ENCODE measurements around the gene NUP98. TPM values are rescaled to one million over a fixed set of nuclear protein-coding genes. Genes with fewer than 3 reads are reported as not detected.

Gene NUP98
- polyA plus RNA-seq, 2 of the 4 experiments (the other 2 are of a cell fraction): 54.2 to 121 TPM

- 93% methylated on average over 6 of the region's 6 CpGs for WGBS (ENCODE audit: missing lambda C conversion rate)
- Histone ChIP-seq H3K9me3 (no peaks in the 10 kb centered on the region), H3K4me3 (no peak overlapping the region), H3K4me1 (no peaks in the 10 kb centered on the region), H3K27ac (no peak overlapping the region), H3K4me2 (no peak overlapping the region)
- no peak for FAIRE-seq
- DNase-seq (ENCODE audit: low read depth in 1 of 2, low spot score in 1 of 2): no peak
- TF ChIP-seq TFCP2L1 (CRISPR knock-in tag; IDR thresholded peaks at IDR 0.05): no peak
- TF ChIP-seq, protein P1, sequence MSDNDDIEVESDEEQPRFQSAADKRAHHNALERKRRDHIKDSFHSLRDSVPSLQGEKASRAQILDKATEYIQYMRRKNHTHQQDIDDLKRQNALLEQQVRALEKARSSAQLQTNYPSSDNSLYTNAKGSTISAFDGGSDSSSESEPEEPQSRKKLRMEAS (IDR thresholded peaks at IDR 0.05): no peak
- TF ChIP-seq FOSL2 (IDR thresholded peaks at IDR 0.05): no peak
- no peak for TF ChIP-seq FOSL2 (CRISPR knock-in tag; IDR thresholded peaks at IDR 0.05)
- TF ChIP-seq BCL3 (IDR thresholded peaks at IDR 0.05): no peak
- TF ChIP-seq CHD4 (IDR thresholded peaks at IDR 0.05; ENCODE audit: borderline replicate concordance): no peak
- TF ChIP-seq CBX2 (IDR thresholded peaks at IDR 0.05; ENCODE audit: borderline replicate concordance, low read depth): no peak
- no peak for TF ChIP-seq ESRRA (IDR thresholded peaks at IDR 0.05; ENCODE audit: borderline replicate concordance, low read length)
- no peak for TF ChIP-seq RARB (CRISPR knock-in tag; IDR thresholded peaks at IDR 0.05)
- no peak for TF ChIP-seq SREBF2 (IDR thresholded peaks at IDR 0.05)
- TF ChIP-seq, protein P2, sequence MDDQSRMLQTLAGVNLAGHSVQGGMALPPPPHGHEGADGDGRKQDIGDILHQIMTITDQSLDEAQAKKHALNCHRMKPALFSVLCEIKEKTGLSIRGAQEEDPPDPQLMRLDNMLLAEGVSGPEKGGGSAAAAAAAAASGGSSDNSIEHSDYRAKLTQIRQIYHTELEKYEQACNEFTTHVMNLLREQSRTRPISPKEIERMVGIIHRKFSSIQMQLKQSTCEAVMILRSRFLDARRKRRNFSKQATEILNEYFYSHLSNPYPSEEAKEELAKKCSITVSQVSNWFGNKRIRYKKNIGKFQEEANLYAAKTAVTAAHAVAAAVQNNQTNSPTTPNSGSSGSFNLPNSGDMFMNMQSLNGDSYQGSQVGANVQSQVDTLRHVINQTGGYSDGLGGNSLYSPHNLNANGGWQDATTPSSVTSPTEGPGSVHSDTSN (IDR thresholded peaks at IDR 0.05): no peak
- TF ChIP-seq, protein P3, sequence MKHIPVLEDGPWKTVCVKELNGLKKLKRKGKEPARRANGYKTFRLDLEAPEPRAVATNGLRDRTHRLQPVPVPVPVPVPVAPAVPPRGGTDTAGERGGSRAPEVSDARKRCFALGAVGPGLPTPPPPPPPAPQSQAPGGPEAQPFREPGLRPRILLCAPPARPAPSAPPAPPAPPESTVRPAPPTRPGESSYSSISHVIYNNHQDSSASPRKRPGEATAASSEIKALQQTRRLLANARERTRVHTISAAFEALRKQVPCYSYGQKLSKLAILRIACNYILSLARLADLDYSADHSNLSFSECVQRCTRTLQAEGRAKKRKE (CRISPR knock-in tag; IDR thresholded peaks at IDR 0.05; ENCODE audit: low read depth): no peak
- TF ChIP-seq KDM1A (IDR thresholded peaks at IDR 0.05; ENCODE audit: low read depth): no peak
- no peak for TF ChIP-seq JUNB (IDR thresholded peaks at IDR 0.05)
- TF ChIP-seq ZNF302 (CRISPR knock-in tag; IDR thresholded peaks at IDR 0.05): no peak
- TF ChIP-seq FOSB (CRISPR knock-in tag; IDR thresholded peaks at IDR 0.05): no peak
- no peak for TF ChIP-seq TP53 (CRISPR knock-in tag; IDR thresholded peaks at IDR 0.05)
- no peak for ATAC-seq
- POLR2A ChIA-PET: no interaction called here
- CTCF ChIA-PET: interaction anchor here (0.6 kb wide), 1 partner anchor 133 kb away, joined by 4 read pairs; no protein-coding TSS in a partner anchor
Observed at GRCh38 chr11:3755151-3755550, 42.2 kb downstream of the NUP98 start.

DNA sequence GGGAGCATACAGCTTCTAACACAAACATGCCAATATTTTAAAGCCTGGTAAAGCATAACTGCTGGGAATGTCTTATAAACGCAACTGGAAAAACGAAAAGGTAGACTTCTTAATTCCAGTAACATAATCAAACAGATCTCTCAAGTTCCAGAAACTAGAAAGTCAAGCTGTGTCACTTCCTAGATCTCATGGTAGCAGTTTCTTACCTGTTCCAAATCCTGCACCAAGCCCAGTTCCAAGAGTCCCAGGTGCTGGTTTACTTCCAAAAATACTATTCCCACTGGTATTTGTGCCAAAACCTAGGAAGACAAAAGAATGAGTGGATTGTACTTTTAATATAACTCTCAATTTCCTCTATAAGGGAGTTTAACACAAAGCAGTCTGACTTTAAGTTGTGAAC is 44.2 kb downstream of the NUP98 start:
- TF ChIP-seq FOSB (CRISPR knock-in tag; IDR thresholded peaks at IDR 0.05) (no peak), MAZ (IDR thresholded peaks at IDR 0.05; ENCODE audit: borderline replicate concordance, low read depth, low read length) (no peak), EHMT2 (IDR thresholded peaks at IDR 0.05; ENCODE audit: low read depth) (no peak), SMC3 (IDR thresholded peaks at IDR 0.05) (no peak), TP53 (CRISPR knock-in tag; IDR thresholded peaks at IDR 0.05) (no peak), TFCP2L1 (CRISPR knock-in tag; IDR thresholded peaks at IDR 0.05) (no peak), HOXB5 (CRISPR knock-in tag; IDR thresholded peaks at IDR 0.05) (no peak)
- TF ChIP-seq, protein P1 (IDR thresholded peaks at IDR 0.05): no peak
- FAIRE-seq (no peak), ATAC-seq (no peak), DNase-seq (ENCODE audit: low read depth in 1 of 2, low spot score in 1 of 2) (no peak)
- H3K4me3 ChIP-seq: no peak overlapping the region
- CTCF ChIA-PET: interaction anchor here (0.7 to 4.0 kb wide), 3 partner anchors 42 to 321 kb away, joined by 3 to 13 read pairs (median 4); partner anchors contain the start of gene PGAP2
- H3K9me3 ChIP-seq: no peaks in the 10 kb centered on the region
- H3K4me2 ChIP-seq: no peak overlapping the region
- POLR2A ChIA-PET: no interaction called here
- no peak overlapping the region for H3K27ac ChIP-seq
- WGBS (ENCODE audit: missing lambda C conversion rate): 83% methylated on average over 2 of the region's 2 CpGs
- peaks cover 3% of the 10 kb centered on the region; the same call in 1 of the 3 replicates for H3K4me1 ChIP-seq

DNA sequence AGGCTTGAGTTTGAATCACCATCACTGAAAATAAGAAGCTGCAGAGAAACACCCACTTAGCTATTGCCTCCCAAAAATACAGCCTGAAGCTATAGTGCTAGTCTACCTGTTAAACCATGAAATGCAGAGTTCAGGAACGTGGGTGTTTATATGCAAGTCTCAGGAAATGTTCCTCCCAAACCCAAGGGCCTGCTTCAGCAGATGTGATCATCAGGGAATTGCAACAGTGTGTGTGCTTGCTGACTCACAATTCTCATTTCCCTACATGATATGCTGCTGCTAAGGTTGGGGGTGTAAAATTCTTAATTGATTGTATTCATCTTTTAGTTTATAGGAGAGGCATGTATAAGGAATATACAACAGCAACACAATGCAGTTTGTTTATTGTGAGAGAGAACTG is 49.6 kb downstream of the NUP98 start:
- FAIRE-seq: no peak
- CTCF ChIA-PET: interaction anchor here (0.9 kb wide), 1 partner anchor 60 kb away, joined by 3 read pairs; no protein-coding TSS in a partner anchor
- TF ChIP-seq CEBPB (IDR thresholded peaks at IDR 0.05) (0 out of 4 replicates have a peak, but pooled peaks of 1 of the 2 experiments have one; percentile 22), BCL3 (IDR thresholded peaks at IDR 0.05) (no peak)
- DNase-seq (ENCODE audit: low read depth in 1 of 2, low spot score in 1 of 2): peak in 1 of 2 experiments; percentile 15
- Histone ChIP-seq H3K27ac (peak overlapping the region in 1 of 2 experiments; percentile 19; a peak in 1 of 6 replicates), H3K4me1 (peaks cover 11% of the 10 kb centered on the region; the same call in 1 of the 3 replicates), H3K4me2 (no peak overlapping the region), H3K4me3 (no peak overlapping the region), H3K9me3 (no peaks in the 10 kb centered on the region)
- WGBS (ENCODE audit: missing lambda C conversion rate): 67% methylated on average over 1 of the region's 1 CpG
- peak; percentile 35 to 76; a peak in 4 of 6 replicates for ATAC-seq
- POLR2A ChIA-PET: no interaction called here

All from A549 (cell line).